Gastrocnemius medialis (tissue), 4 donors: Measurements from ENCODE around the gene SEPTIN2. TPM values are rescaled to one million over a fixed set of nuclear protein-coding genes. Genes with fewer than 3 reads are reported as not detected.
A peak's percentile ranks its signal among the peaks of the same experiment; 100 is the strongest.

Experiments
- ATAC-seq, 2 donors: fragments of 150-250 bp; one replicate each; pipeline ENCODE4 v1.9.1; 2016
- DNase-seq, 2 donors: peaks; one replicate each; pipeline ENCODE4 v3.0.0-alpha.2; 2019
- H3K27ac ChIP-seq, 4 donors: fragments of 200-600 bp; sonication (generic); 1 replicate in 1 of 4; 2 replicates in 3 of 4; pipeline ENCODE4 v1.5.1; 2016 to 2018; ENCODE audit warnings: mild to moderate bottlenecking in 2 of 4, moderate library complexity in 1 of 4
- H3K27me3 ChIP-seq, 3 donors: fragments of 200-600 bp; sonication (generic) in 2 of 3; 1 replicate in 1 of 3; 2 replicates in 2 of 3; pipeline versions ENCODE4 v1.5.1 to v1.6.0; 2016 to 2019; ENCODE audit warnings: mild to moderate bottlenecking in 1 of 3, moderate library complexity in 1 of 3
- H3K36me3 ChIP-seq, 2 donors: fragments of 200-600 bp; sonication (generic) in 1 of 2; one replicate each; pipeline ENCODE4 v1.5.1; 2017 to 2018
- H3K4me1 ChIP-seq, 2 donors: fragments of 200-600 bp; sonication (generic) in 1 of 2; one replicate each; pipeline ENCODE4 v1.5.1; 2016 to 2017; ENCODE audit warnings: mild to moderate bottlenecking in 2 of 2
- H3K4me3 ChIP-seq, 4 donors: fragments of 200-600 bp; sonication (generic) in 3 of 4; 1 replicate in 1 of 4; 2 replicates in 3 of 4; pipeline ENCODE4 v1.5.1; 2016 to 2019; ENCODE audit warnings: mild to moderate bottlenecking in 2 of 4
- H3K9me3 ChIP-seq, 3 donors: fragments of 200-600 bp; sonication (generic) in 2 of 3; 1 replicate in 1 of 3; 2 replicates in 2 of 3; pipeline ENCODE4 v1.5.1; 2016 to 2019
- CTCF ChIP-seq, 5 experiments: fragments of 450-650 bp in 3 of 5; fragments of 200-600 bp in 2 of 5; sonication (generic) in 2 of 5; IDR thresholded peaks in 4 of 5; conservative IDR thresholded peaks in 1 of 5; 1 replicate in 4 of 5; 2 replicates in 1 of 5; pipeline ENCODE4 v1.5.1; 2016 to 2019; ENCODE audit warnings: antibody characterized with exemption in 5 of 5, mild to moderate bottlenecking in 3 of 5, moderate library complexity in 3 of 5
- POLR2A ChIP-seq, 2 donors: fragments of 450-650 bp; IDR thresholded peaks; one replicate each; pipeline ENCODE4 v1.6.1; 2017; ENCODE audit warnings: antibody characterized with exemption in 2 of 2, mild to moderate bottlenecking in 2 of 2, moderate library complexity in 2 of 2
- in situ Hi-C, 4 donors: fragments of 200-750 bp; cut with MboI; loops; one replicate each; pipeline versions ENCODE4 v1.15.0 to v1.8.0; 2017; ENCODE audit warnings: low sequenced_read_pairs in 4 of 4
- intact Hi-C: fragments of 100-400 bp; cut with DNase I; formaldehyde crosslinking; loops from one replicate; pipeline ENCODE4 v1.15.1; 2023; ENCODE audit warnings: low total_unique reads
- total RNA-seq, 4 donors: library from RNA; depleted of rRNA; stranded (reverse); fragments of >200 nt; gene quantifications; one replicate each; pipeline versions ENCODE4 v1.1.0 to v1.2.3, GENCODE V29; 2016

Gene SEPTIN2
- total RNA-seq, 4 donors from 2014 or later, result 81.3 to 130 (median 99.3) TPM

GRCh38 chr2:241339839-241340630, 24.3 kb downstream of the SEPTIN2 start:
- Histone ChIP-seq H3K4me3 (no peak overlapping the region), H3K9me3 (no peaks in the 10 kb centered on the region), H3K27ac (peak overlapping the region; percentile 75 to 84 (median 78)), H3K27me3 (no peaks in the 10 kb centered on the region), H3K36me3 (peaks cover 3 to 55% of the 10 kb centered on the region in 2 donors), H3K4me1 (peaks cover 22 to 28% of the 10 kb centered on the region in 2 donors)
- intact Hi-C loops, result no loop called here
- in situ Hi-C loops, result no loop called here
- no peak for TF ChIP-seq CTCF (IDR thresholded peaks at IDR 0.05 in 4 of 5, conservative IDR thresholded peaks at IDR 0.05 in 1 of 5)
- ATAC-seq, result peak; percentile 93 to 94
- DNase-seq, result no peak

GRCh38 chr2:241340631-241341163, 25.0 kb downstream of the SEPTIN2 start:
- Histone ChIP-seq H3K27me3 (no peaks in the 10 kb centered on the region), H3K4me3 (no peak overlapping the region), H3K9me3 (no peaks in the 10 kb centered on the region), H3K27ac (peak overlapping the region; percentile 75 to 84 (median 78)), H3K4me1 (peaks cover 22 to 28% of the 10 kb centered on the region in 2 donors), H3K36me3 (peaks cover 3 to 56% of the 10 kb centered on the region in 2 donors)
- intact Hi-C loops, result no loop called here
- ATAC-seq, result peak; percentile 21 to 38
- no peak for DNase-seq
- TF ChIP-seq CTCF (IDR thresholded peaks at IDR 0.05 in 4 of 5, conservative IDR thresholded peaks at IDR 0.05 in 1 of 5) (no peak), POLR2A (IDR thresholded peaks at IDR 0.05) (no peak)
- in situ Hi-C loops, result no loop called here

GRCh38 chr2:241344925-241345651, 29.4 kb downstream of the SEPTIN2 start:
- no peak for TF ChIP-seq CTCF (IDR thresholded peaks at IDR 0.05 in 4 of 5, conservative IDR thresholded peaks at IDR 0.05 in 1 of 5)
- TF ChIP-seq POLR2A (IDR thresholded peaks at IDR 0.05), result no peak
- intact Hi-C loops, result no loop called here
- DNase-seq, result no peak
- H3K4me1 ChIP-seq, result peaks cover 10 to 16% of the 10 kb centered on the region in 2 donors
- no peak overlapping the region for H3K4me3 ChIP-seq
- peaks cover 3 to 75% of the 10 kb centered on the region in 2 donors for H3K36me3 ChIP-seq
- no peaks in the 10 kb centered on the region for H3K9me3 ChIP-seq
- no peak for ATAC-seq
- no peak overlapping the region for H3K27ac ChIP-seq
- in situ Hi-C loops, result no loop called here
- no peaks in the 10 kb centered on the region for H3K27me3 ChIP-seq

- Histone ChIP-seq H3K4me3 (no peak overlapping the region), H3K9me3 (no peaks in the 10 kb centered on the region), H3K36me3 (peaks cover 0 to 91% of the 10 kb centered on the region in 2 donors), H3K4me1 (peaks cover 0 to 5% of the 10 kb centered on the region in 2 donors), H3K27ac (no peak overlapping the region), H3K27me3 (no peaks in the 10 kb centered on the region)
- no peak for TF ChIP-seq POLR2A (IDR thresholded peaks at IDR 0.05)
- TF ChIP-seq CTCF (IDR thresholded peaks at IDR 0.05 in 4 of 5, conservative IDR thresholded peaks at IDR 0.05 in 1 of 5), result no peak
- in situ Hi-C loops (no loop called here), intact Hi-C loops (loop anchor here (10.0 kb wide), 1 partner anchor 285 kb away; the partner anchor contains the start of genes ATG4B and THAP4)
- DNase-seq, result no peak
- ATAC-seq, result no peak
Measured at GRCh38 chr2:241349941-241350340, 34.2 kb downstream of the SEPTIN2 start.
